Chondrocyte (in vitro differentiated cells): ENCODE data around the gene CIB1. TPM values are rescaled to one million over a fixed set of nuclear protein-coding genes. Genes with fewer than 3 reads are reported as not detected.
"Not testable (repeated sequence)": the region's sequence is repeated elsewhere in the genome, so short reads cannot be mapped to it uniquely, and the experiment has no call there.

Experiments
- DNase-seq: peaks from one replicate; pipeline ENCODE4 v3.0.0; 2021; ENCODE audit warnings: mixed read lengths, low spot score
- H3K27ac Mint-ChIP-seq: one replicate; pipeline ENCODE4 v1.8.0; 2021; ENCODE audit warnings: mild to moderate bottlenecking, moderate library complexity, mixed read lengths; ENCODE audit not compliant: unreplicated experiment
- H3K27me3 Mint-ChIP-seq: 2 replicates; pipeline ENCODE4 v1.8.0; 2021; ENCODE audit warnings: low read depth, mixed read lengths
- H3K36me3 Mint-ChIP-seq: 2 replicates; pipeline ENCODE4 v1.8.0; 2021; ENCODE audit warnings: low read depth, mixed read lengths
- H3K4me1 Mint-ChIP-seq: 2 replicates; pipeline ENCODE4 v1.8.0; 2021; ENCODE audit warnings: low read depth, mild to moderate bottlenecking, mixed read lengths
- H3K4me3 Mint-ChIP-seq: one replicate; pipeline ENCODE4 v1.8.0; 2021; ENCODE audit warnings: mild to moderate bottlenecking, moderate library complexity, mixed read lengths; ENCODE audit not compliant: unreplicated experiment
- H3K9me3 Mint-ChIP-seq: 2 replicates; pipeline ENCODE4 v1.8.0; 2021; ENCODE audit warnings: low read depth, mixed read lengths
- total RNA-seq: library from RNA; stranded (reverse); gene quantifications from 3 replicates; pipeline ENCODE4 v1.2.1, GENCODE V29; 2021
- TF ChIP-seq, protein P1 (sequence below): fragments of 200-600 bp; sonication (generic); IDR thresholded peaks from 2 replicates; pipeline ENCODE4 v1.5.0; 2021; ENCODE audit warnings: antibody characterized with exemption, mild to moderate bottlenecking, moderate library complexity

CIB1 gene
- total RNA-seq, 1 donor from 2014 or later: 42.4 TPM

DNA sequence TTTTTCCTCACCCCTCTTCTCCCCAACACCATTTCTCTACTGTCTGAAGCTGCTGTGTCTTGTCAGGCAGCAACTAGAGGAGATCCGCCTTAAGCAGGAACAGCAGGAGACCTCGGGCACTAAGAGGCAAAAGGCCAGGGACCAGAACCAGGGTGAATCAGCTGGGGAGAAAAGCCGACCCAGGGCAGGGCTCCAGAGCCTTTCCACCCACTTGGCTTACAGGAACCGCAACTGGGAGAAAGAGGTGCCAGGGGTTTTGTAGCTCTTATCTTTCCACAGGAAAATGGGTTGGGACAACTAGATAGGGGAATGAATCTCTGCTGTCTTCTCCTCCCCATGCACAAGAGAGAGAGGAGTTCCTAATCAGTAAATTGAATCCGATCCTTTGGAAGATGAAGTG lies 28.7 kb upstream of the CIB1 start:
- no peak overlapping the region for H3K27ac Mint-ChIP-seq
- no peak overlapping the region for H3K4me3 Mint-ChIP-seq
- H3K36me3 Mint-ChIP-seq: no peaks in the 10 kb centered on the region
- H3K27me3 Mint-ChIP-seq: no peaks in the 10 kb centered on the region
- no peaks in the 10 kb centered on the region for H3K9me3 Mint-ChIP-seq
- H3K4me1 Mint-ChIP-seq: peaks cover 20% of the 10 kb centered on the region
- peak; percentile 15 for DNase-seq
- TF ChIP-seq, protein P1, sequence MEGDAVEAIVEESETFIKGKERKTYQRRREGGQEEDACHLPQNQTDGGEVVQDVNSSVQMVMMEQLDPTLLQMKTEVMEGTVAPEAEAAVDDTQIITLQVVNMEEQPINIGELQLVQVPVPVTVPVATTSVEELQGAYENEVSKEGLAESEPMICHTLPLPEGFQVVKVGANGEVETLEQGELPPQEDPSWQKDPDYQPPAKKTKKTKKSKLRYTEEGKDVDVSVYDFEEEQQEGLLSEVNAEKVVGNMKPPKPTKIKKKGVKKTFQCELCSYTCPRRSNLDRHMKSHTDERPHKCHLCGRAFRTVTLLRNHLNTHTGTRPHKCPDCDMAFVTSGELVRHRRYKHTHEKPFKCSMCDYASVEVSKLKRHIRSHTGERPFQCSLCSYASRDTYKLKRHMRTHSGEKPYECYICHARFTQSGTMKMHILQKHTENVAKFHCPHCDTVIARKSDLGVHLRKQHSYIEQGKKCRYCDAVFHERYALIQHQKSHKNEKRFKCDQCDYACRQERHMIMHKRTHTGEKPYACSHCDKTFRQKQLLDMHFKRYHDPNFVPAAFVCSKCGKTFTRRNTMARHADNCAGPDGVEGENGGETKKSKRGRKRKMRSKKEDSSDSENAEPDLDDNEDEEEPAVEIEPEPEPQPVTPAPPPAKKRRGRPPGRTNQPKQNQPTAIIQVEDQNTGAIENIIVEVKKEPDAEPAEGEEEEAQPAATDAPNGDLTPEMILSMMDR: no peak

- Mint-ChIP-seq H3K4me1 (peaks cover 14% of the 10 kb centered on the region), H3K27me3 (no peaks in the 10 kb centered on the region), H3K9me3 (no peaks in the 10 kb centered on the region), H3K36me3 (no peaks in the 10 kb centered on the region), H3K4me3 (no peak overlapping the region), H3K27ac (no peak overlapping the region)
- TF ChIP-seq, protein P1: no peak
- DNase-seq: peak; percentile 30
Measured at GRCh38 chr15:90261811-90262210, 28.1 kb upstream of the CIB1 start.

DNA sequence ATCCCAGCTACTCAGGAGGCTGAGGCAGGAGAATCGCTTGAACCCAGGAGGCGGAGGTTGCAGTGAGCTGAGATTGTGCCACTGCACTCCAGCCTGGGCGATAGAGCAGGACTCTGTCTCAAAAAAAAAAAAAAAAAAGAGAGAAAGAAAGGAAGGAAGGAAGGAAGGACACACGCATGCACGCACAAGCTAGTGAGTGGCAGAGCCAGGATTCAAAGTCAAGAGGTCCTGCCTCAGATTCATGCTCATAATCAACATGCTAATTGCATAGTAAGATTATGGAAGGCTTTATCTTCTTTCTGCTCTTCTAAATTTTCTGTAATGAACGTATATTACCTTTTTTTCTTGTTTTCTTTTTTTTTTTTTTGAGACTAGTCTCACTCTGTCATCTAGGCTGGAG lies 27.0 kb upstream of the CIB1 start:
- not testable (repeated sequence) for H3K4me1 Mint-ChIP-seq, DNase-seq, H3K9me3 Mint-ChIP-seq, H3K4me3 Mint-ChIP-seq, H3K27ac Mint-ChIP-seq, H3K36me3 Mint-ChIP-seq, H3K27me3 Mint-ChIP-seq

DNA sequence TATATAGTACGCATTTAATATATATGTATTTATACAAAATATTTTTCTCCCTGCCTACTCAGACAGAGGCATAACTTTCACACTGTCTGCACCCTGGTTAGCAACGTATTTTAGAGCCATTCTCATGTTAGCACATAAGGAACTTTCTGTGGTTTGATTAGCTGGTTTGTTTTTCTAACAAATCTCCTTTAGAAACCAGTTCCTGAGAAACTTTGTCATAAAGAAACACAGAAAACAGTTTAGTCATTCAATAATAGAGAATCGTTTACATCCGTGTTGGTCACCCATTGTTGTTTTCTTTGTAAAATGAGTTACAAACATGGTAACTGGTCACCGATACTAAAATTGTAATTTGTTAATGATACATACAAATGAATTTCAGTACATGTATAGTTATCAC lies 25.8 kb upstream of the CIB1 start:
- no peak for DNase-seq

GRCh38 chr15:90257776-90258175 lies 24.0 kb upstream of the CIB1 start:
- no peaks in the 10 kb centered on the region for H3K4me1 Mint-ChIP-seq
- H3K27ac Mint-ChIP-seq: no peak overlapping the region
- H3K27me3 Mint-ChIP-seq: no peaks in the 10 kb centered on the region
- no peaks in the 10 kb centered on the region for H3K9me3 Mint-ChIP-seq
- H3K36me3 Mint-ChIP-seq: no peaks in the 10 kb centered on the region
- peak; percentile 53 for DNase-seq
- TF ChIP-seq, protein P1: no peak
- H3K4me3 Mint-ChIP-seq: no peak overlapping the region

More for the DNA sequence above, 25.8 kb upstream of the CIB1 start:
- no peaks in the 10 kb centered on the region for H3K27me3 Mint-ChIP-seq
- peaks cover 3% of the 10 kb centered on the region for H3K4me1 Mint-ChIP-seq
- no peak overlapping the region for H3K4me3 Mint-ChIP-seq
- TF ChIP-seq, protein P1: no peak
- no peak overlapping the region for H3K27ac Mint-ChIP-seq
- no peaks in the 10 kb centered on the region for H3K9me3 Mint-ChIP-seq
- H3K36me3 Mint-ChIP-seq: no peaks in the 10 kb centered on the region

GRCh38 chr15:90249203-90249863 lies 15.6 kb upstream of the CIB1 start, which contains the start of gene TTLL13:
TSS of gene TTLL13 (plus strand) at chr15:90249556. CDS start at chr15:90250631, 1,075 bp downstream.
- peaks cover 2% of the 10 kb centered on the region for H3K4me1 Mint-ChIP-seq
- DNase-seq: peak; percentile 97
- no peaks in the 10 kb centered on the region for H3K27me3 Mint-ChIP-seq
- TF ChIP-seq, protein P1: no peak
- H3K36me3 Mint-ChIP-seq: no peaks in the 10 kb centered on the region
- peak within 1 kb of the TSS; percentile 74 for H3K4me3 Mint-ChIP-seq
- H3K27ac Mint-ChIP-seq: peak within 1 kb of the TSS; percentile 12
- H3K9me3 Mint-ChIP-seq: no peaks in the 10 kb centered on the region
